Measurements from ENCODE around the gene NT5C.

The NT5C gene

GRCh38 chr17:75114552-75115314 lies 16.8 kb downstream of the NT5C start:
- no peak for DNase-seq

GRCh38 chr17:75113798-75114551 lies 17.6 kb downstream of the NT5C start:
- DNase-seq = peak; percentile 88 to 91

- no peak for DNase-seq
Observed at GRCh38 chr17:75111777-75112335, 19.7 kb downstream of the NT5C start.

GRCh38 chr17:75110234-75110937 lies 21.2 kb downstream of the NT5C start:
- no peak for DNase-seq

GRCh38 chr17:75109407-75110233 lies 21.9 kb downstream of the NT5C start, which contains the start of gene ARMC7:
ARMC7 (plus strand) TSS chr17:75109969; CDS start chr17:75110289, 320 bp downstream.
- peak; percentile 91 to 92 for DNase-seq

GRCh38 chr17:75109046-75109406 lies 22.5 kb downstream of the NT5C start:
- no peak for DNase-seq

GRCh38 chr17:75108193-75108592 lies 23.3 kb downstream of the NT5C start:
- DNase-seq = no peak

GRCh38 chr17:75105126-75106080 lies 26.1 kb downstream of the NT5C start:
- no peak for DNase-seq

GRCh38 chr17:75103601-75104554 lies 27.7 kb downstream of the NT5C start:
- DNase-seq = no peak

- peak in 1 of 2 donors; percentile 45 for DNase-seq
Observed at GRCh38 chr17:75102385-75102821, 29.1 kb downstream of the NT5C start.

GRCh38 chr17:75099881-75100595 lies 31.5 kb downstream of the NT5C start:
- DNase-seq = no peak

GRCh38 chr17:75098861-75099260 lies 32.7 kb downstream of the NT5C start:
- no peak for DNase-seq

GRCh38 chr17:75097865-75098264 lies 33.7 kb downstream of the NT5C start:
- DNase-seq = no peak

- peak in 1 of 2 donors; percentile 67 for DNase-seq
Observed at GRCh38 chr17:75096082-75096625, 35.4 kb downstream of the NT5C start.

- no peak for DNase-seq
Observed at GRCh38 chr17:75094871-75095399, 36.6 kb downstream of the NT5C start.

GRCh38 chr17:75093548-75094158 lies 37.9 kb downstream of the NT5C start:
- no peak for DNase-seq

- no peak for DNase-seq
Observed at GRCh38 chr17:75091855-75092327, 39.7 kb downstream of the NT5C start.

Data from CD4-positive, alpha-beta T cell treated with Interleukin-1 beta for 1 hour (primary cell).